NCI-H1930 (cell line): ENCODE data around the gene C4orf54.

Source experiments
- DNase-seq, 2 experiments: peaks; one replicate each; lab custom pipeline; 2025; lab: John Stamatoyannopoulos, UW

C4orf54 gene

DNA sequence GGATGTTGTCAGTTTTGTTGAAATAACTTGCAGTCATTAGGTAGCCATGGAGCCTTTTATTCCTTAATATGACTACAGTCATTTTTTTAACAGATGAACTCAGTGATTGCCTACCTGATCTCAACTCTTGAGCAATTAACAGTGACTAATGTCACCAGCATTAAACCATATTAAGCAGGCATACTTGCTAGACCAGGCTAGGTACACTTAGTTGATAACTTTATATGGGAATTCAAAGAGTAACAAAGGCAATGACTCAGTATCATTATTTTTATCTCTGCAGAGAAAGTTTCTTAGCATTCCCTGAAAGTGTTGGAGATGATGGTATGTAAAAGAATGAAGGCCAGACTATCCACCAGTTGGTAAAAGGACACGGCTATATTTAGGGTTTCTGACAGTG, at the start of gene C4orf54:
TSS of gene C4orf54 (minus strand) at position 31 of the 400 bp plus-strand sequence. CDS start 3,180 bp downstream, outside the sequence.
- DNase-seq: no peak

- DNase-seq: no peak
Measured at GRCh38 chr4:99705891-99706290, 48.3 kb upstream of the C4orf54 start.

GRCh38 chr4:99696801-99697200, 39.2 kb upstream of the C4orf54 start:
- no peak for DNase-seq

GRCh38 chr4:99693140-99693539, 35.5 kb upstream of the C4orf54 start:
- DNase-seq: no peak

- DNase-seq: no peak
Measured at GRCh38 chr4:99690990-99691389, 33.4 kb upstream of the C4orf54 start.

GRCh38 chr4:99690472-99690871, 32.8 kb upstream of the C4orf54 start:
- no peak for DNase-seq

- DNase-seq: no peak
Measured at GRCh38 chr4:99687120-99687519, 29.5 kb upstream of the C4orf54 start.

GRCh38 chr4:99685234-99685633, 27.6 kb upstream of the C4orf54 start:
- no peak for DNase-seq

DNA sequence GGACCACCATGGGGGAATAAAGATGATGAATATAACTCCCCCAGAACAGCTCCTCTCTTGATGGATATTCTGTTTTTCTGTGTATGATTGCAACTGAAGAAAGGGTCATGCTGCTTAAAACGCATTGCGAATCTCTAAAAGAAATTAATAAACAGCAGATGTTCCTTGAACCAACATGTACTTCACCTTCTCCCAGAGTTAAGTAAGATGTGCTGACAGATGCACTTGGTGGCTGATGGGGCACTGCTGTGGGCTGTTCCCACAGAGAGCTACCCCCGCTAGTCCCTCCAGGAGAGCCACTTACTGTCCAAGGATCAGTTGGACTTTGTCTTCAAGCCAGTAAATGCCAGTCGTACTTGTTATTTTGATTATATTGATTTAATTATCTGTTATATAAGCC, 26.3 kb upstream of the C4orf54 start:
- DNase-seq: no peak

DNA sequence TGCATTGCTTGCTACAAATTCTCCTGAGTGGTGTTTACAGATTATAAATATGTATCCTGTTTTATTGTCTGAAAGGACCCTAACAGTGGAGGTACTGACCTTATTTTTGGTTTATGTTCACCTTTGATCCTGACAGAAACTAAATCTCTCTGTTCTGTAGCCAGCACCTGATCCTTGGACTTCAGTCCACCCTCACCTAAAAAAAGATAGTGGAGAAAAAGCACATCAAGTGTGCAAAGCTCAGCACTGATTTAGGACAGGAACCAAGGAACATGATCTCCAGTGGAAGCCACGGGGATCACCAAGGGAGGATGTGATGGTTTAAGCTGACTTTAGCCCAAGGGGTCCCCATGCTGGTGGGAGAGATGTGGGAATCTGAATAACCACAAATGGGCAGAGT, 22.3 kb upstream of the C4orf54 start:
- no peak for DNase-seq

DNA sequence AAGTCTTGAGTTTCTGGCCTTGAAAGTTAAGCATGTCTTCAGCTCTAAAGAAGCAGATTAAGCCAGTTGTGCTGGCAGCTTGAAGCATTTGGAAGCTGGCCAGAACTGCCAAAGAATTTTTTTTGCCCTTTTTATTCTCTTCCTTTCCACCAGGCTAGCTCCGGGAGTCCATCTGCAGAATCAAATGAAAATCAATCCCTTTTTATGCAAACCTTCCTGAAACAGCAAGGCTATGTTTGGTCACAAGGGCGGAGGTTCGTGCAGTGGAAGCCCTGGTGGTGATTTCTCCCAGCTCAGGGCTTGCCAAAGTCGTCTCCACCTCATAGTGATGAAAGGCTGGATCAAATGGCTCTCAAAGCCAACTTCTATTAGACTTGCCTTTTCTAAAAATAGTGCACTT, 21.6 kb upstream of the C4orf54 start:
- no peak for DNase-seq

- no peak for DNase-seq
Measured at GRCh38 chr4:99677161-99677560, 19.5 kb upstream of the C4orf54 start.

- no peak for DNase-seq
Measured at GRCh38 chr4:99670409-99671073, 12.9 kb upstream of the C4orf54 start.

DNA sequence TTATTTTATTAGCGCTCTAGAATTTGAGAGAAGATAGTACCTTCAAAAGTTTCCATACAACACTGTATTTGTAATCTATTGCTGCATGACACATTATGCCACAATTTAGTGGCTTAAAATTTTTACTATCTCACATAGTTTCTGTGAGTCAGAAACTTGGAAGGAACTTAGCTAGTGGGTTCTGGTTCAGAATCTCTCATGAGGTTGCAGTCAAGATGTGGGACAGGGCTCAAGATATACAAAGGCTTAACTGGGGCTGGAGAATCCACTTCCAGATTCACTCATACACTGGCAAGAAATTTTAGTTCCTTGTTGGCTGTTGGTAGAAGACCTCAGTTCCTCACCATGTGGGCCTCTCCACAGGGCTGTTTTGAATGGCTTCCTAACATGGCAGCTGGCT, 11.5 kb upstream of the C4orf54 start:
- no peak for DNase-seq

GRCh38 chr4:99668472-99668871, 10.8 kb upstream of the C4orf54 start:
- no peak for DNase-seq

- DNase-seq: no peak
Measured at GRCh38 chr4:99665983-99666382, 8.4 kb upstream of the C4orf54 start.

DNA sequence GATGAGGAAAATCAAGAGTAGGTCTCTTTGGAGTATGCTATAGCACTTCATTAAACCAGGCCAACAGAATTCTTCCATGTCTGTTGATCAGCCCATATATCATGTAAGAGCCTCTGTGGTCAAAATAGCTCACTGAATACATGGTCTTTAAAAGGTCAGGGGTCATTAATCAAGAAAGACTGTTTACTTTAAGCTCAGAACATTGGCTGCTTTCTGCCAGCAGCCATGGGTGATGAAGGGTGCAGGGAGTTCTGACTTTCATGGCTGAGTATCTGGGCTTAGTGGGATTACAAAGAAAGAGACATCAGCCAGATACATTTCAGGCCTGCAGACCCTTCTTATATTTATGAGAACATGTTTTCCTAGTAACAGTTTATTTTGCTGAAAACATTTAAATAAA, 7.1 kb upstream of the C4orf54 start:
- DNase-seq: no peak

GRCh38 chr4:99661907-99662306, 4.3 kb upstream of the C4orf54 start:
- DNase-seq: no peak

GRCh38 chr4:99658666-99659065, 1.0 kb upstream of the C4orf54 start:
- no peak for DNase-seq

DNA sequence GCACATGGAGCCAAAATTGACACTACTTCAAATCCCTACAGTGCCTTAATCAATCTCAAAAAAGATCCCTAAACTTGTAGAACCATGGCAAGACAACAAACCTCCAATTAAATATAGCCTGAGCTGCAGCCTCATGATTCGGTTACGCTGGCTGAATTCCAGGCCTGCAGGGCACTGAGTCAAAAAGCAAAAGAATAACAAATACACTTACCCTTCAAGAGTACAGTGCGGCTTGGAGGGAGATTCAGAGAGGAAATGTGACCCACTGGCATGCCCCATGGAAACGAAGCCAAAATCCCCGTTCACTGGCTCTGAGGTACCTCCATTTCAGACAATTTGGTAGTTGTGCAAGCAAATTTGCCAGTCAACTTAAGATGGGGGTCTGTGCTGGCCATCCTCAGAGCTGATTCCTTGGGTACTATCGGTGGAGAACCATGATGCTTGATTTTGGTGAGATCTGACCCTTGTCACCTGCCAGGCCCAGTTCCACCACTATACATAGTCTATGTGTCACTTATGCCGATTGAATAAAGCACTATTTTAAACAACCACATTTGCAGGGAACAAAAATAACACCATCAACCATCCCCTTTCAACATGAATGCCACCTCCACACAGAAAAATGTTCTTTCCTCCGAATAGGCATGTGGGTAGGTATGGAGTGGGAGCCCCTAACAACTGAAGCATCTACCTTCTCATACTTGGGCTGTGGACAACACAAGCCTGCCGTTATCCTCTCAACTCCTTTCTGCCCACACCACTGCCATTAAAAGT, 2.1 kb downstream of the C4orf54 start:
- DNase-seq: no peak

GRCh38 chr4:99654361-99654761, 3.3 kb downstream of the C4orf54 start:
- no peak for DNase-seq

DNA sequence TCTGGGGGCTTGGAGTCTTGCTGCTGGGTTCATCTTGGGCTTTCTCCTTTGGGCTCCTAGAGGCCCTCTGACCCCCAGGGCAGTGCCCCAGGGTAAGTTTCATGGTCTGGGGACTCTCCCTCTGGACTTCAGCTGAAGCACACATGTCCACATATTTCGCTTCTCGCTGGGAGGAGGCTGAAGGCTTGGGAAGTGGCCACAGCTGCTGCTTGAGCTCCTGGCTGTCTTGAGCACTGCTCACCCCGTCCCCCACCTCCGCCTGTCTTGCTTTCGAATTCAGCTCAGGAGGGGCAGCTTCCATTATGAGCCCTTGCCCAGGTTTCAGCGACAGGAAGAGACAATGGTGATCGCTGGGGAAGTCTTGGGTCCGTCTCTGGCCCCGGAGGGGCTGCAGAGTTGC, 3.7 kb downstream of the C4orf54 start:
- DNase-seq: no peak

- no peak for DNase-seq
Measured at GRCh38 chr4:99652596-99653436, 4.8 kb downstream of the C4orf54 start.
